ENCODE measurements around the gene PTPRM.

DNA sequence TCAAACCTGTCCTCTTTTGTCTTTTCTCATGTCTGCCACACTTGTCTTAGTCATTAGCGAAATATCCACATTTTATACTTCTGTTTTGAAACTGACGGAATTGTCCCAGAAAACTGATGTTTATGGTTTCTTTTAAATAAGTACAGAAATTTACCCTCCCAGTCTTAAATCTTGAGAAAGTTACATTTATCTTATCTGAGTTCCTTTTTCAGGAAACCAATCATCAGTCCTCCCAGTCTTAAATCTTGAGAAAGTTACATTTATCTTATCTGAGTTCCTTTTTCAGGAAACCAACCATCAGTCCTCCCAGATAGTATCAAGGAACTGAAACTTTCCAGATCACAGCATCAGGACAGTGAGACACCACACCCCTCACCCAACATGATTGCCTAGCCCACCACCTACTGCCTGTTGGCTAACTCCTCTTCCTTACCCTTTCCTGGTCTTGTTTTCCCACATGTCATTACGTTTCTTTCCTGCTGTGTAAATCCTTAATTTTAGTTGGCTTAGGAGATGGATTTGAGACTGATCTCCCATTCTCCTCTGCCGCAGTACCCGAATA is 247.7 kb downstream of the PTPRM start:
- no peak for TF ChIP-seq POLR2A (IDR thresholded peaks at IDR 0.05; ENCODE audit: low read length)
- TF ChIP-seq, protein P1, sequence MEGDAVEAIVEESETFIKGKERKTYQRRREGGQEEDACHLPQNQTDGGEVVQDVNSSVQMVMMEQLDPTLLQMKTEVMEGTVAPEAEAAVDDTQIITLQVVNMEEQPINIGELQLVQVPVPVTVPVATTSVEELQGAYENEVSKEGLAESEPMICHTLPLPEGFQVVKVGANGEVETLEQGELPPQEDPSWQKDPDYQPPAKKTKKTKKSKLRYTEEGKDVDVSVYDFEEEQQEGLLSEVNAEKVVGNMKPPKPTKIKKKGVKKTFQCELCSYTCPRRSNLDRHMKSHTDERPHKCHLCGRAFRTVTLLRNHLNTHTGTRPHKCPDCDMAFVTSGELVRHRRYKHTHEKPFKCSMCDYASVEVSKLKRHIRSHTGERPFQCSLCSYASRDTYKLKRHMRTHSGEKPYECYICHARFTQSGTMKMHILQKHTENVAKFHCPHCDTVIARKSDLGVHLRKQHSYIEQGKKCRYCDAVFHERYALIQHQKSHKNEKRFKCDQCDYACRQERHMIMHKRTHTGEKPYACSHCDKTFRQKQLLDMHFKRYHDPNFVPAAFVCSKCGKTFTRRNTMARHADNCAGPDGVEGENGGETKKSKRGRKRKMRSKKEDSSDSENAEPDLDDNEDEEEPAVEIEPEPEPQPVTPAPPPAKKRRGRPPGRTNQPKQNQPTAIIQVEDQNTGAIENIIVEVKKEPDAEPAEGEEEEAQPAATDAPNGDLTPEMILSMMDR (IDR thresholded peaks at IDR 0.05): no peak
- TF ChIP-seq, protein P2, sequence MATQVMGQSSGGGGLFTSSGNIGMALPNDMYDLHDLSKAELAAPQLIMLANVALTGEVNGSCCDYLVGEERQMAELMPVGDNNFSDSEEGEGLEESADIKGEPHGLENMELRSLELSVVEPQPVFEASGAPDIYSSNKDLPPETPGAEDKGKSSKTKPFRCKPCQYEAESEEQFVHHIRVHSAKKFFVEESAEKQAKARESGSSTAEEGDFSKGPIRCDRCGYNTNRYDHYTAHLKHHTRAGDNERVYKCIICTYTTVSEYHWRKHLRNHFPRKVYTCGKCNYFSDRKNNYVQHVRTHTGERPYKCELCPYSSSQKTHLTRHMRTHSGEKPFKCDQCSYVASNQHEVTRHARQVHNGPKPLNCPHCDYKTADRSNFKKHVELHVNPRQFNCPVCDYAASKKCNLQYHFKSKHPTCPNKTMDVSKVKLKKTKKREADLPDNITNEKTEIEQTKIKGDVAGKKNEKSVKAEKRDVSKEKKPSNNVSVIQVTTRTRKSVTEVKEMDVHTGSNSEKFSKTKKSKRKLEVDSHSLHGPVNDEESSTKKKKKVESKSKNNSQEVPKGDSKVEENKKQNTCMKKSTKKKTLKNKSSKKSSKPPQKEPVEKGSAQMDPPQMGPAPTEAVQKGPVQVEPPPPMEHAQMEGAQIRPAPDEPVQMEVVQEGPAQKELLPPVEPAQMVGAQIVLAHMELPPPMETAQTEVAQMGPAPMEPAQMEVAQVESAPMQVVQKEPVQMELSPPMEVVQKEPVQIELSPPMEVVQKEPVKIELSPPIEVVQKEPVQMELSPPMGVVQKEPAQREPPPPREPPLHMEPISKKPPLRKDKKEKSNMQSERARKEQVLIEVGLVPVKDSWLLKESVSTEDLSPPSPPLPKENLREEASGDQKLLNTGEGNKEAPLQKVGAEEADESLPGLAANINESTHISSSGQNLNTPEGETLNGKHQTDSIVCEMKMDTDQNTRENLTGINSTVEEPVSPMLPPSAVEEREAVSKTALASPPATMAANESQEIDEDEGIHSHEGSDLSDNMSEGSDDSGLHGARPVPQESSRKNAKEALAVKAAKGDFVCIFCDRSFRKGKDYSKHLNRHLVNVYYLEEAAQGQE (IDR thresholded peaks at IDR 0.05): no peak
- TF ChIP-seq MYC (IDR thresholded peaks at IDR 0.05; ENCODE audit: borderline replicate concordance, low read length): no peak
